OCI-LY7 (cell line): ENCODE data around the gene ARV1. TPM values are rescaled to one million over a fixed set of nuclear protein-coding genes. Genes with fewer than 3 reads are reported as not detected.

Experiments used
- BruUV-seq: library from RNA; stranded (reverse); fragments of 400-500 nt; replicated peaks from 2 replicates; lab custom pipeline; 2021; lab: Mats Ljungman, UMichigan
- CTCF ChIA-PET: fragments of 300-600 bp; sonication (Branson Sonifier 250); formaldehyde crosslinking; loops from one replicate; lab custom pipeline; 2022; ENCODE audit warnings: antibody characterized with exemption; ENCODE audit not compliant: unreplicated experiment; lab: Charles Lee
- POLR2A ChIA-PET: fragments of 300-600 bp; sonication (Branson Sonifier 250); formaldehyde crosslinking; loops from one replicate; lab custom pipeline; 2022; ENCODE audit warnings: antibody characterized with exemption; lab: Charles Lee
- DNase-seq: peaks from one replicate; pipeline ENCODE4 v3.0.0-alpha.2; 2015; ENCODE audit warnings: low spot score
- H2AFZ ChIP-seq: fragments of 200-600 bp; sonication (generic), shearing (Covaris generic); 2 replicates; pipeline ENCODE4 v1.6.1; 2014; ENCODE audit warnings: mild to moderate bottlenecking, antibody characterized with exemption, low read length, moderate library complexity
- H3K27ac ChIP-seq: fragments of 200-600 bp; sonication (generic); 2 replicates; pipeline ENCODE4 v1.5.1; 2014; ENCODE audit warnings: mixed run types, low read depth, mild to moderate bottlenecking, moderate library complexity, low read length, inconsistent platforms; ENCODE audit not compliant: poor library complexity, severe bottlenecking
- H3K36me3 ChIP-seq: fragments of 200-600 bp; sonication (generic); 2 replicates; pipeline ENCODE4 v1.6.1; 2014; ENCODE audit warnings: mild to moderate bottlenecking, antibody characterized with exemption, low read length, moderate library complexity, mixed read lengths; ENCODE audit not compliant: insufficient read depth
- H3K4me1 ChIP-seq: fragments of 200-600 bp; sonication (generic); 2 replicates; pipeline ENCODE4 v1.5.1; 2014; ENCODE audit warnings: mild to moderate bottlenecking, low read length; ENCODE audit not compliant: insufficient read depth, poor library complexity, severe bottlenecking
- H3K4me2 ChIP-seq: fragments of 200-600 bp; sonication (generic); 2 replicates; pipeline ENCODE4 v1.6.1; 2014; ENCODE audit warnings: mild to moderate bottlenecking, low read length
- H3K4me3 ChIP-seq: fragments of 200-600 bp; sonication (generic); 2 replicates; pipeline ENCODE4 v1.5.1; 2014; ENCODE audit warnings: mild to moderate bottlenecking, low read depth, low read length; ENCODE audit not compliant: poor library complexity, severe bottlenecking
- H3K79me2 ChIP-seq: fragments of 200-600 bp; sonication (generic); 2 replicates; pipeline ENCODE4 v1.6.1; 2016; ENCODE audit warnings: low read depth, mild to moderate bottlenecking, low read length, moderate library complexity, mixed read lengths; ENCODE audit not compliant: insufficient read depth
- H3K9me2 ChIP-seq: fragments of 200-600 bp; sonication (generic); 2 replicates; pipeline ENCODE4 v1.6.1; 2016; ENCODE audit warnings: mild to moderate bottlenecking, low read length, mixed read lengths; ENCODE audit not compliant: insufficient read depth
- H3K9me3 ChIP-seq: fragments of 200-600 bp; sonication (generic); 2 replicates; pipeline ENCODE4 v1.6.1; 2014; ENCODE audit warnings: mild to moderate bottlenecking, mixed run types, low read length, mixed read lengths
- H4K20me1 ChIP-seq: fragments of 200-600 bp; sonication (generic); 2 replicates; pipeline ENCODE4 v1.6.1; 2014; ENCODE audit warnings: mild to moderate bottlenecking, antibody characterized with exemption, low read length, moderate library complexity, mixed read lengths; ENCODE audit not compliant: insufficient read depth
- EZH2phosphoT487 ChIP-seq: fragments of 200-600 bp; sonication (generic); IDR thresholded peaks from 2 replicates; pipeline ENCODE4 v1.6.1; 2018; ENCODE audit warnings: low read depth, borderline replicate concordance, mild to moderate bottlenecking, mixed run types, antibody characterized with exemption, low read length, moderate library complexity, mixed read lengths
- intact Hi-C: fragments of 100-400 bp; cut with micrococcal nuclease; formaldehyde crosslinking; loops from one replicate; pipeline ENCODE4 v1.10.0; 2022; ENCODE audit not compliant: unreplicated experiment
- total RNA-seq, 2 experiments: library from RNA; depleted of rRNA in 1 of 2; stranded (reverse); fragments of >200 nt in 1 of 2; shearing (Covaris generic) in 1 of 2; gene quantifications; 2 replicates each; pipeline ENCODE4 v1.2.3, GENCODE V29; 2014 to 2022
- TF ChIP-seq, protein P1 (sequence below): fragments of 200-600 bp; sonication (generic); conservative IDR thresholded peaks from 2 replicates; pipeline ENCODE4 v1.5.1; 2014; ENCODE audit warnings: mild to moderate bottlenecking, antibody characterized with exemption, low read length, moderate library complexity, mixed read lengths

The ARV1 gene
- total RNA-seq, 2 experiments from 2014 or later, result 15.1 to 21.2 TPM

- TF ChIP-seq, protein P1, sequence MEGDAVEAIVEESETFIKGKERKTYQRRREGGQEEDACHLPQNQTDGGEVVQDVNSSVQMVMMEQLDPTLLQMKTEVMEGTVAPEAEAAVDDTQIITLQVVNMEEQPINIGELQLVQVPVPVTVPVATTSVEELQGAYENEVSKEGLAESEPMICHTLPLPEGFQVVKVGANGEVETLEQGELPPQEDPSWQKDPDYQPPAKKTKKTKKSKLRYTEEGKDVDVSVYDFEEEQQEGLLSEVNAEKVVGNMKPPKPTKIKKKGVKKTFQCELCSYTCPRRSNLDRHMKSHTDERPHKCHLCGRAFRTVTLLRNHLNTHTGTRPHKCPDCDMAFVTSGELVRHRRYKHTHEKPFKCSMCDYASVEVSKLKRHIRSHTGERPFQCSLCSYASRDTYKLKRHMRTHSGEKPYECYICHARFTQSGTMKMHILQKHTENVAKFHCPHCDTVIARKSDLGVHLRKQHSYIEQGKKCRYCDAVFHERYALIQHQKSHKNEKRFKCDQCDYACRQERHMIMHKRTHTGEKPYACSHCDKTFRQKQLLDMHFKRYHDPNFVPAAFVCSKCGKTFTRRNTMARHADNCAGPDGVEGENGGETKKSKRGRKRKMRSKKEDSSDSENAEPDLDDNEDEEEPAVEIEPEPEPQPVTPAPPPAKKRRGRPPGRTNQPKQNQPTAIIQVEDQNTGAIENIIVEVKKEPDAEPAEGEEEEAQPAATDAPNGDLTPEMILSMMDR, result no peak
- no peak for TF ChIP-seq EZH2phosphoT487
- no TSS peak for BruUV-seq
- DNase-seq, result peak; percentile 21
- intact Hi-C loops, result loop anchor here (1.0 to 2.0 kb wide), 2 partner anchors 61 to 397 kb away; partner anchors contain the start of genes ARV1, COG2 and TTC13
- POLR2A ChIA-PET, result no interaction called here
- H3K36me3 ChIP-seq, result no peaks in the 10 kb centered on the region
- 0 out of 2 replicates have a peak, but pooled peaks cover 4% of the 10 kb centered on the region for H4K20me1 ChIP-seq
- H3K4me1 ChIP-seq, result peaks cover 4% of the 10 kb centered on the region
- H3K79me2 ChIP-seq, result no peaks in the 10 kb centered on the region
- peak overlapping the region; percentile 74 for H3K4me3 ChIP-seq
- no peaks in the 10 kb centered on the region for H3K9me3 ChIP-seq
- peak overlapping the region; percentile 64 for H3K4me2 ChIP-seq
- CTCF ChIA-PET, result no interaction called here
- H3K9me2 ChIP-seq, result no peaks in the 10 kb centered on the region
- peak overlapping the region; percentile 81 for H2AFZ ChIP-seq
- H3K27ac ChIP-seq, result no peak overlapping the region
Observed at GRCh38 chr1:231039161-231040018, 60.5 kb downstream of the ARV1 start.

GRCh38 chr1:231040019-231040799 is 61.3 kb downstream of the ARV1 start, which contains the start of gene FAM89A:
Gene FAM89A, minus strand, starts transcription at chr1:231040254. Its CDS starts 43 bp downstream, at chr1:231040211.
- H3K4me2 ChIP-seq, result peak within 1 kb of the TSS; percentile 64
- no peak within 1 kb of the TSS for H3K27ac ChIP-seq
- peak within 1 kb of the TSS; percentile 74 for H3K4me3 ChIP-seq
- POLR2A ChIA-PET, result no interaction called here
- H3K79me2 ChIP-seq, result no peaks in the 10 kb centered on the region
- H3K4me1 ChIP-seq, result peaks cover 4% of the 10 kb centered on the region
- no peaks in the 10 kb centered on the region for H3K9me2 ChIP-seq
- H4K20me1 ChIP-seq, result 0 out of 2 replicates have a peak, but pooled peaks cover 4% of the 10 kb centered on the region
- CTCF ChIA-PET, result interaction anchor here (0.7 to 0.8 kb wide), 2 partner anchors 70 to 145 kb away, joined by 3 to 5 read pairs; no protein-coding TSS in a partner anchor
- TF ChIP-seq EZH2phosphoT487, result no peak
- TF ChIP-seq, protein P1, result no peak
- intact Hi-C loops, result no loop called here
- no TSS peak for BruUV-seq
- H3K36me3 ChIP-seq, result no peaks in the 10 kb centered on the region
- peak within 1 kb of the TSS; percentile 81 for H2AFZ ChIP-seq
- no peaks in the 10 kb centered on the region for H3K9me3 ChIP-seq
- peak; percentile 68 for DNase-seq
